ENCODE measurements around the gene SHB. TPM values are rescaled to one million over a fixed set of nuclear protein-coding genes. Genes with fewer than 3 reads are reported as not detected.

Gene SHB
- total RNA-seq, 1 experiment from 2014 or later: 56.4 TPM

DNA sequence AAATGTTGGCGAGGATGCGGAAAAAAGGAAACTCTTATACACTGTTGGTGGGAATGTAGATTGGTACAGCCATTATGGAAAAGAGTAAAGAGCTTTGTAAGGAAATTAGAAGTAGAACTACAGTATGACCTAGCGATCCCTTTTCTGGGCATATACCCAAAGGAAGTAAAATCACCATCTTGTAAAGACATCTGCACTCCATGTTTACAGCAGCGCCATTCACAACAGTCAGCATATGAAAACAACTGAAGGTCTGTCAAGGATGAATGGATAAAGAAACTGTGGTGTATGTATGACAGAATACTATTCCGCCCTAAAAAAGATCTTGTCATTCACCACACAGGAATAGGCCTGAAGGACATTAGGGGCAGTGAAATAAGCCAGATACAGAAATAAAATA, 137.4 kb downstream of the SHB start:
- Histone ChIP-seq H3K4me3 (ENCODE audit: low read length) (no peak overlapping the region), H3K4me2 (ENCODE audit: low read length) (no peak overlapping the region), H2AFZ (ENCODE audit: low read length) (no peak overlapping the region), H3K27ac (ENCODE audit: low read length) (no peak overlapping the region), H4K20me1 (ENCODE audit: low read length) (no peaks in the 10 kb centered on the region), H3K27me3 (ENCODE audit: low read length) (no peaks in the 10 kb centered on the region), H3K79me2 (ENCODE audit: low read length) (peaks cover 51% of the 10 kb centered on the region), H3K9me3 (ENCODE audit: low read length) (no peaks in the 10 kb centered on the region), H3K9me2 (replicated peaks; ENCODE audit: low read length) (no peaks in the 10 kb centered on the region), H3K36me3 (ENCODE audit: low read depth, low read length) (peaks cover 32% of the 10 kb centered on the region), H3F3A (ENCODE audit: low read length, unreplicated experiment) (no peaks in the 10 kb centered on the region), H3K9ac (ENCODE audit: low read length) (no peak overlapping the region), H3K4me1 (ENCODE audit: insufficient read depth, low read length) (peaks cover 17% of the 10 kb centered on the region)
- ChIA-PET CTCF (no interaction called here), POLR2A (ENCODE audit: unreplicated experiment) (no interaction called here)
- TF ChIP-seq EZH2 (IDR thresholded peaks at IDR 0.05; ENCODE audit: low read length, unreplicated experiment) (no peak), CTCF (conservative IDR thresholded peaks at IDR 0.05; ENCODE audit: low read depth, low read length) (no peak), EZH2phosphoT487 (IDR thresholded peaks at IDR 0.05; ENCODE audit: borderline replicate concordance, low read length) (no peak)
- intact Hi-C loops (cut with micrococcal nuclease): no loop called here
- BruUV-seq (replicated peaks): no TSS peak
- no peak for DNase-seq
- no peak for ATAC-seq

DNA sequence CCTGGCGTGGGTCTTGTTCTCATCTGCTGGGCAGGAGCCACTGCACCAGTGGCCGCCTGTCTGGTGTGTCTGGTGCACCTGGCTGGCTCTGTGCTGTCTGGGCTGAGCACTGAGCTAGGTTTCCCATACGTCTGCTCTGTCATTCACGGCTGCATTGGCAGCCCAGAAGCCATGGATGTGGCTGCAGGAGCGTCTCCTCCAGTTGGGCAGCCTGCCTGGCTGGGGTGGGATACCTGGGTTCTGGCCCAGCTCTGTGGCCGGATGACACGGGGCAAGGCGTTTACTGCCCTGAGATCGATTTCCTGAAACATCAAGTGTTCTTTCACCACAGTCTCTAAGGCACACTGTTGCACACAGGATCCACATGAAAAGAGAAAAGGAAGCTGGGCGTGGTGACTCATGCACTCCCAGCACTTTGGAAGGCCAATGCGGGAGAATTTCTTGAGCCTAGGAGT, 139.6 kb downstream of the SHB start:
- intact Hi-C loops (cut with micrococcal nuclease): no loop called here
- peaks cover 19% of the 10 kb centered on the region for H3K4me1 ChIP-seq (ENCODE audit: insufficient read depth, low read length)
- H3F3A ChIP-seq (ENCODE audit: low read length, unreplicated experiment): no peaks in the 10 kb centered on the region
- no TSS peak for BruUV-seq (replicated peaks)
- H4K20me1 ChIP-seq (ENCODE audit: low read length): no peaks in the 10 kb centered on the region
- no peak overlapping the region for H3K9ac ChIP-seq (ENCODE audit: low read length)
- H3K79me2 ChIP-seq (ENCODE audit: low read length): peaks cover 41% of the 10 kb centered on the region
- H2AFZ ChIP-seq (ENCODE audit: low read length): no peak overlapping the region
- ATAC-seq: no peak; the same call in 1 of the 2 replicates
- ChIA-PET POLR2A (ENCODE audit: unreplicated experiment) (no interaction called here), CTCF (no interaction called here)
- no peaks in the 10 kb centered on the region for H3K9me2 ChIP-seq (replicated peaks; ENCODE audit: low read length)
- no peak overlapping the region for H3K27ac ChIP-seq (ENCODE audit: low read length)
- no peak overlapping the region for H3K4me3 ChIP-seq (ENCODE audit: low read length)
- H3K4me2 ChIP-seq (ENCODE audit: low read length): no peak overlapping the region
- H3K27me3 ChIP-seq (ENCODE audit: low read length): no peaks in the 10 kb centered on the region
- no peak for TF ChIP-seq CTCF (conservative IDR thresholded peaks at IDR 0.05; ENCODE audit: low read depth, low read length)
- no peak for TF ChIP-seq EZH2phosphoT487 (IDR thresholded peaks at IDR 0.05; ENCODE audit: borderline replicate concordance, low read length)
- no peak for TF ChIP-seq EZH2 (IDR thresholded peaks at IDR 0.05; ENCODE audit: low read length, unreplicated experiment)
- no peaks in the 10 kb centered on the region for H3K9me3 ChIP-seq (ENCODE audit: low read length)
- no peak for DNase-seq
- H3K36me3 ChIP-seq (ENCODE audit: low read depth, low read length): peaks cover 30% of the 10 kb centered on the region

DNA sequence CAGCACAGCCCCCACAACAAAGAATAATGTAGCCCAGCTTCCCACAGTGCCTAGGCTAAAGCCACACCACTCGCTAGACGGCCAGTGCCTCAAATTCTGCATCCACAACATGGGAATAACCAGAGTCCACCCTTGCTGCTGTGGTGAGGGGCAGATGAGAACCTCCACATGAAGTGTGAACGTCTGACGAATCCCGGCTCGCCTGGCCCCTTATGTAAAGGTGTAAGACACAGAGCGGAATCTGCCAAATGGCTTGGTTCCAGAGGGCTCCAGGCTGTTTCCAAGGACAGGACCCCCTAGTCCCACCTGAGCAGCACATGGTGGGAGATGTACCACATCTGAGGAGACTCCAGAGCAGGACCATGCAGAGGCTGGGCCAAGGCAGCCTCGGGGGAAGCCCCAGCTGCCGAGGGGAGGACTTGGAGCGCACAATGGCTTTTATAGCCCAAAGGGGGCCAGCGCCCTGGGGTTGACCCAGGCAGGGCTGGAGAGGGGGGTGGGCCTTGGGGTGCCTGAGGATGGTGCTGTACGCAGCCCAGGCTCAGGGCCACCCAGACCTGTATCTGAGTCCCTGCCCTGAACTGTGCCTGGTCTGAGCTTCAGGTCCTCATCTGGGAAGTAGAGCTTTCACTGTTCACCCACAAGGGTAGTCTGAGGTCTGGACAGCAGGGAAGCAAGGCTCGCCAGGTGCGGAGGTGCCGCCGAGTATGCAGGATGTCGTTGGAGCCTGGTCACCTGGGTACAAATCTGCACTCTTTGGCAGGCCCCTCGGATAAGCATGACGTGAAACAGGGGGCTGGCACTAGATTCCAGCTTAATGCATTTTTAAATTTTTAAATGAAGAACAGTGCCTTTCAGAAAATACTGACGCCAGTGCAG, 140.2 kb downstream of the SHB start:
- Histone ChIP-seq H3K36me3 (ENCODE audit: low read depth, low read length) (peaks cover 30% of the 10 kb centered on the region), H3K4me1 (ENCODE audit: insufficient read depth, low read length) (peaks cover 19% of the 10 kb centered on the region), H3K9ac (ENCODE audit: low read length) (no peak overlapping the region), H3K4me2 (ENCODE audit: low read length) (no peak overlapping the region), H3F3A (ENCODE audit: low read length, unreplicated experiment) (no peaks in the 10 kb centered on the region), H3K9me2 (replicated peaks; ENCODE audit: low read length) (no peaks in the 10 kb centered on the region), H2AFZ (ENCODE audit: low read length) (no peak overlapping the region), H3K27ac (ENCODE audit: low read length) (no peak overlapping the region), H3K9me3 (ENCODE audit: low read length) (no peaks in the 10 kb centered on the region), H3K4me3 (ENCODE audit: low read length) (no peak overlapping the region), H4K20me1 (ENCODE audit: low read length) (no peaks in the 10 kb centered on the region), H3K79me2 (ENCODE audit: low read length) (peaks cover 41% of the 10 kb centered on the region), H3K27me3 (ENCODE audit: low read length) (no peaks in the 10 kb centered on the region)
- no peak for ATAC-seq
- intact Hi-C loops (cut with micrococcal nuclease): no loop called here
- BruUV-seq (replicated peaks): no TSS peak
- ChIA-PET CTCF (no interaction called here), POLR2A (ENCODE audit: unreplicated experiment) (no interaction called here)
- no peak for TF ChIP-seq EZH2 (IDR thresholded peaks at IDR 0.05; ENCODE audit: low read length, unreplicated experiment)
- TF ChIP-seq CTCF (conservative IDR thresholded peaks at IDR 0.05; ENCODE audit: low read depth, low read length): no peak
- TF ChIP-seq EZH2phosphoT487 (IDR thresholded peaks at IDR 0.05; ENCODE audit: borderline replicate concordance, low read length): no peak
- DNase-seq: no peak
